PC-9 (cell line): ENCODE results near the gene CUL4B.
"Not testable (repeated sequence)": the region's sequence is repeated elsewhere in the genome, so short reads cannot be mapped to it uniquely, and the experiment has no call there.

Source experiments
- CTCF ChIP-seq: fragments of 200-600 bp; sonication (generic); conservative IDR thresholded peaks from 2 replicates; pipeline ENCODE4 v1.6.1; 2017; ENCODE audit warnings: mixed run types, antibody characterized with exemption, mild to moderate bottlenecking, moderate library complexity
- EZH2 ChIP-seq: fragments of 200-600 bp; sonication (generic); IDR thresholded peaks from 2 replicates; pipeline ENCODE4 v1.8.0; 2017; ENCODE audit warnings: antibody characterized with exemption, low read depth

GRCh38 chrX:120573806-120574205, 13.0 kb upstream of the CUL4B start:
- not testable (repeated sequence) for TF ChIP-seq CTCF, EZH2
